IPS-18a (cell line): ENCODE measurements around the gene PRR5L.

Source experiments
- H3K27ac ChIP-seq: one replicate; pipeline ENCODE4 v1.5.1; 2013; ENCODE audit warnings: low read length
- H3K27me3 ChIP-seq: one replicate; pipeline ENCODE4 v1.6.1; 2013; ENCODE audit warnings: mild to moderate bottlenecking, low read length; ENCODE audit not compliant: control insufficient read depth, insufficient read depth
- H3K36me3 ChIP-seq: one replicate; pipeline ENCODE4 v1.6.1; 2013; ENCODE audit warnings: low read depth, low read length; ENCODE audit not compliant: control insufficient read depth
- H3K4me1 ChIP-seq: one replicate; pipeline ENCODE4 v1.6.1; 2013; ENCODE audit warnings: low read depth, low read length; ENCODE audit not compliant: control insufficient read depth
- H3K4me3 ChIP-seq: one replicate; pipeline ENCODE4 v1.5.1; 2013; ENCODE audit warnings: low read length
- H3K9ac ChIP-seq: one replicate; pipeline ENCODE4 v1.6.1; 2013; ENCODE audit warnings: mild to moderate bottlenecking, low read length, moderate library complexity
- H3K9me3 ChIP-seq: one replicate; pipeline ENCODE4 v1.6.1; 2013; ENCODE audit warnings: low read depth, low read length; ENCODE audit not compliant: control insufficient read depth

PRR5L gene

DNA sequence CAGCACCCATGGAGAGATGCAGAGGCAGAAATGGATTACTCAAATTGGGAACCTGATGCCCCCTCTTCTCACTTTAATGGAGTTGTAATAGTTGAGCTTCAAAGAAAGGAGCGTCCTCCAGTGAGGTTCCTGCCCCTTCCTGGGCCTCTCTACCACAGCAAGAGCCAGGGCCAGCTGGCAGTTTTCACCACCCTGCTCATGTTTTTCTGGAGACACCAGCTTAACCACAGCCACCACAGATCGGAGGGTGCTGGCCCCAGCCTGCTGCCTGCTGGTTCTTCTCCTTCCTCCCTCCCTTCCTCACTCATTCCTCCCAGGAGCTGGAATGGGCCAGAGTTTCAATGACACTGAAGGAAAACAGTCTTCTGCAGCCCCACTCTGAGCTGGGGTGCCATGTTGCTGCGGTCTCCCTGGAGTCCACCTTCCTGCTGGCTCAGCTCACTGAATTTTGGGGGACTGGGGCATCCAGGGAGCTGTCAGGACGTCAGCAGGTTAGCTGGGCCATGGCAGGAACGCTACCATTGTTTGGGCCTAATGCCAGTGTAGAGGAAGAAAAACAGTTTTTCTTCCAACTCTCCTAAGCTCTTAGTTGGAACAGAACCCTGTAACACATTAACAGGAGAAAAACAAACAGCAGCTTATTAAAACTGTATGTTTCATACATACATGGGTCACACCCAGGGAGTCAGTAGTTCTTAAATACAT is 156.3 kb downstream of the PRR5L start:
- Histone ChIP-seq H3K27ac (no peak overlapping the region), H3K9ac (no peak overlapping the region), H3K36me3 (no peaks in the 10 kb centered on the region), H3K9me3 (no peaks in the 10 kb centered on the region), H3K4me3 (no peak overlapping the region), H3K4me1 (peaks cover 28% of the 10 kb centered on the region), H3K27me3 (no peaks in the 10 kb centered on the region)

DNA sequence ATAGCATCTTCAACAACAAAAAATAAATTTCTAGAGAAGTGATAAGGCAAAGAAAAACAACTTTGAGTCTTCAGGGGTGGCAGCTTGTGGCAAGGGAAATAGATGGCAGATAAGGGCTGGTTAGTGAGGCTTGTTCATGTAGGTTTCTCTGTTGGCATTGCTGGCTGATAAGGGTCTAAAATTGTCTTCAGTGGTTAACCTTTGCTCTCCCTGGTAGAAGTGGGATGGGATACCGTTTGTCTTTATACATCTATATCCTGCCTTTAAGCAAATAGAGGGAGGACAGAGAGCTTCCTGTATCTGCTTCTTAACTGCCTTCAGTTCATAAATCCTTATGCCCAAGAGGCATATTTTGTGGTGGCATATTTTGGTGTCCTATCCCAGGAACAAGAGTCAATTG is 156.9 kb downstream of the PRR5L start:
- Histone ChIP-seq H3K4me3 (no peak overlapping the region), H3K27me3 (no peaks in the 10 kb centered on the region), H3K36me3 (no peaks in the 10 kb centered on the region), H3K4me1 (peaks cover 28% of the 10 kb centered on the region), H3K9me3 (no peaks in the 10 kb centered on the region), H3K27ac (no peak overlapping the region), H3K9ac (no peak overlapping the region)

DNA sequence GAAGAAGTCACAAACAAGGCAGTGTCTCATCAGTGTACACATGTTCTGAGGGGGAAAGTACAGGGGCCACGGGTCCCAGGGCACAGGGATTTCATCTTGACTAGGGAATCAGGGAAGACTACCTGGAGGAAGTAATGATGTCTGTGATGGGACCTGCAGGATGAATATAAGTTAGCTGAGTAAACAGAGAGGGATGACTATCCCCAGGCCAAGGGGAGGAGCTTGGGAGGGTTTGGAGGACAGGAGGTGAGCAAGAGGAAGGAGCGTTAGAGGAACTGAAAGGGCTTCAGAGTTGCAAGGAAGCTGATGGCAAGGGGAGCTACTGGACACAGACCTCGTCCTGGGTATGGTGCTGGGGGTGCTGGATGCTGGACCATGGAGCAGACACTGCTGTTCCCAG is 157.6 kb downstream of the PRR5L start:
- H3K27ac ChIP-seq, result no peak overlapping the region
- peaks cover 28% of the 10 kb centered on the region for H3K4me1 ChIP-seq
- H3K4me3 ChIP-seq, result no peak overlapping the region
- H3K9ac ChIP-seq, result no peak overlapping the region
- H3K27me3 ChIP-seq, result no peaks in the 10 kb centered on the region
- H3K9me3 ChIP-seq, result no peaks in the 10 kb centered on the region
- H3K36me3 ChIP-seq, result no peaks in the 10 kb centered on the region

GRCh38 chr11:36454551-36454940 is 158.5 kb downstream of the PRR5L start:
- Histone ChIP-seq H3K4me1 (peaks cover 28% of the 10 kb centered on the region), H3K27ac (no peak overlapping the region), H3K27me3 (no peaks in the 10 kb centered on the region), H3K4me3 (no peak overlapping the region), H3K9ac (peak overlapping the region; percentile 10), H3K9me3 (no peaks in the 10 kb centered on the region), H3K36me3 (no peaks in the 10 kb centered on the region)

DNA sequence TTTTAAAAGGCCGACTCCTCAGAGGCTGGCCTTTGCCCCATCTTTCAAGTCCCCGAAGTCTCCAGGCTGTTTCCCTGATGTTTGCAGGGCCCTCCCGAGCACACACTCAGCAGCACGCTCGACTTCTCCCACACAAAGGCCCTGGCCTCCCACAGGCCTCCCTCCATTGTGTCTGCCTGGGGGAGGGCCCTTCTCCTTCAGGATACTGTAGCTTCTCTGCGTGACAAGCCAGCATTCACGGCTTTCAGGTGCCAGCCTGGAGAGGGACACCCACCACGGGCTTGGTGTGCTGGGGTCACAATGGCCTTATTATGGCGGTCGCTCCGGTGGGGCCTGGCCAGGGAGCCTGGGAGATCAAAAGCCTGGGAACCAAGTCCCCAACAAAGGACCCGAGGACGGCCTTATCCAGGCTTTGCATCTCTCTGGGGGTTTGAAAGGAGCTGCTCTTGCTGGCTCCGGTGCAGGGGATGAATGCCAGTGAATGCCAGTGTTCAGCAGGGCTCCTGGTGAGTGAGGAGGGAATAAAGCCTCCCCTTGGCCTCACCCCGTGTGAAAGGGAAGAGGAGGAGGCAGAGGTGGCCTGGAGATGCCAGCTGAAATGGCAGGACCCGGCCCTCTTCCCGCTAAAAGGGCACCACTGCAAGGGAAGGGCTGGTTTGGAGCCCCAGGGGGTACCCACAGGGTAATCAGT is 159.0 kb downstream of the PRR5L start:
- Histone ChIP-seq H3K4me3 (no peak overlapping the region), H3K9ac (peak overlapping the region; percentile 10), H3K9me3 (no peaks in the 10 kb centered on the region), H3K27ac (peak overlapping the region; percentile 40), H3K4me1 (peaks cover 32% of the 10 kb centered on the region), H3K36me3 (no peaks in the 10 kb centered on the region), H3K27me3 (no peaks in the 10 kb centered on the region)

DNA sequence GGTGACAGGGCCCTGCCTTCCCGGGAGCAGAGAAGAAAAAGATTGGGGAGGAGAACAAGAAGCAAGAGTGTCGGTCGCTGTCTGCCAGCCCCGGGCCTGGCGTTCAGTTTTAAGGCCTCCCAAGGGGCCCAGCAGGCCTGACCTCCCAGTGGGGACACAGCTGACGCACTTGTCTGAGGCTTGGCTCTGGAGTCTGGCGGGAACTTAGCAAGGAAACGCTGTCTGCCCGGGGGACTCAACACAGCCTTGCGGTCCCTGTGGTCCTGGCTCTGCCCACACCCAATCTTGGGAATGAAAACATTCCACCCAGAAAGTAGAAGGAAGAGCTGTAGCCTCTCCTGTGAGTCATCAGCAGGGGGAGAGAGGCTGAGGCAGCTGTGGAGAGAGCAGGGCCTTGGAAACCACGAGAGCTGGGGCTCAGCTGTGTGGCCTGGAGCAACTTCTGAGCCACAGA is 159.6 kb downstream of the PRR5L start:
- H3K27ac ChIP-seq, result no peak overlapping the region
- no peaks in the 10 kb centered on the region for H3K36me3 ChIP-seq
- H3K9ac ChIP-seq, result peak overlapping the region; percentile 10
- no peaks in the 10 kb centered on the region for H3K27me3 ChIP-seq
- H3K9me3 ChIP-seq, result no peaks in the 10 kb centered on the region
- no peak overlapping the region for H3K4me3 ChIP-seq
- peaks cover 35% of the 10 kb centered on the region for H3K4me1 ChIP-seq

- H3K27ac ChIP-seq, result no peak overlapping the region
- H3K36me3 ChIP-seq, result no peaks in the 10 kb centered on the region
- H3K9ac ChIP-seq, result no peak overlapping the region
- peaks cover 35% of the 10 kb centered on the region for H3K4me1 ChIP-seq
- no peaks in the 10 kb centered on the region for H3K27me3 ChIP-seq
- no peaks in the 10 kb centered on the region for H3K9me3 ChIP-seq
- no peak overlapping the region for H3K4me3 ChIP-seq
Observed at GRCh38 chr11:36456156-36456555, 160.1 kb downstream of the PRR5L start.

DNA sequence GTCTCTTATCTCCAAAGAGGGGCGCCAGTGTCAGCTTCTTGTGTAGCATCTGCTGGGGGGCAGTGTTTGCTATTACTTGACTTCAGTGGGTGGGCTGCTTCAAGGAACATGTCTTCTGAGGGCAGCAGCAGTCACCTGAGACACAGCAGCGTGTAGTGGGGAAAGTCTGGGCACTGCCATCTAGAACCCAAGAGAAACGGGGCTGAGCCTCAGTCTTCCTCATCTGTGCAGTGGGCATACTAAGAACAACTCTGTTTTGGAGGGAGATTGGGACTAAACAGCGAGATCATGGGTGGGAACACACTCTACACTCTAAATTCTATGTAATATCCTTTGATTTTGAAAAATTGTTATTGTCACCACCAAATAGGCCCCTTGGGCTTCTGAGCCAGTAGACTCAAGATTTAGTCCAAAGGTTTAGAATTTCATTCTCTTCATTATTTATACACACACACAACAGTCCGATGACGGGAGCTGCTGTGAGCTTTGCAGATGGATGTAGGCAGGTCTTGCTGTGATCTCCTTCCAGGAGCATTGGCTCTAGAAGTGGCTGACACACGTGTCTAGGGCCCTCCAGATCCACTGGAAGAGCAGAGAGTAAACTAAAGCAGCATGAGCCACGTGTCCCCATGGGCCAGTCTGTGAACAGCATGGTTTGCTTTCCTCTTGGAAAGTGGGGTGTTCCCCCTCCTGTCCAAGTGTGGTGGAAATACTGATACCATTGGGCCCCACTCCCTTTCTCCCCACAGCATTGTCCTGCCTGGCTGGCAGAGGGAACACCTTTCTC is 162.2 kb downstream of the PRR5L start:
- Histone ChIP-seq H3K27me3 (no peaks in the 10 kb centered on the region), H3K9ac (no peak overlapping the region), H3K36me3 (no peaks in the 10 kb centered on the region), H3K27ac (no peak overlapping the region), H3K4me1 (peaks cover 35% of the 10 kb centered on the region), H3K9me3 (no peaks in the 10 kb centered on the region), H3K4me3 (no peak overlapping the region)

GRCh38 chr11:36459046-36459445 is 163.0 kb downstream of the PRR5L start:
- Histone ChIP-seq H3K9ac (no peak overlapping the region), H3K27ac (no peak overlapping the region), H3K36me3 (no peaks in the 10 kb centered on the region), H3K9me3 (no peaks in the 10 kb centered on the region), H3K4me3 (no peak overlapping the region), H3K4me1 (peaks cover 30% of the 10 kb centered on the region), H3K27me3 (no peaks in the 10 kb centered on the region)

GRCh38 chr11:36460220-36460619 is 164.1 kb downstream of the PRR5L start:
- Histone ChIP-seq H3K4me3 (no peak overlapping the region), H3K27ac (no peak overlapping the region), H3K4me1 (peaks cover 19% of the 10 kb centered on the region), H3K27me3 (no peaks in the 10 kb centered on the region), H3K36me3 (no peaks in the 10 kb centered on the region), H3K9me3 (no peaks in the 10 kb centered on the region), H3K9ac (no peak overlapping the region)

GRCh38 chr11:36462321-36462720 is 166.2 kb downstream of the PRR5L start:
- H3K4me3 ChIP-seq, result no peak overlapping the region
- peaks cover 7% of the 10 kb centered on the region for H3K4me1 ChIP-seq
- no peak overlapping the region for H3K9ac ChIP-seq
- no peak overlapping the region for H3K27ac ChIP-seq
- no peaks in the 10 kb centered on the region for H3K9me3 ChIP-seq
- no peaks in the 10 kb centered on the region for H3K36me3 ChIP-seq
- H3K27me3 ChIP-seq, result no peaks in the 10 kb centered on the region
